OCI-LY7 (cell line): ENCODE results near the gene ZNF467. TPM values are rescaled to one million over a fixed set of nuclear protein-coding genes. Genes with fewer than 3 reads are reported as not detected.

Experiments used
- BruUV-seq: library from RNA; stranded (reverse); fragments of 400-500 nt; replicated peaks from 2 replicates; lab custom pipeline; 2021; lab: Mats Ljungman, UMichigan
- CTCF ChIA-PET: fragments of 300-600 bp; sonication (Branson Sonifier 250); formaldehyde crosslinking; loops from one replicate; lab custom pipeline; 2022; ENCODE audit warnings: antibody characterized with exemption; ENCODE audit not compliant: unreplicated experiment; lab: Charles Lee
- POLR2A ChIA-PET: fragments of 300-600 bp; sonication (Branson Sonifier 250); formaldehyde crosslinking; loops from one replicate; lab custom pipeline; 2022; ENCODE audit warnings: antibody characterized with exemption; lab: Charles Lee
- DNase-seq: peaks from one replicate; pipeline ENCODE4 v3.0.0-alpha.2; 2015; ENCODE audit warnings: low spot score
- H2AFZ ChIP-seq: fragments of 200-600 bp; sonication (generic), shearing (Covaris generic); 2 replicates; pipeline ENCODE4 v1.6.1; 2014; ENCODE audit warnings: mild to moderate bottlenecking, antibody characterized with exemption, low read length, moderate library complexity
- H3K27ac ChIP-seq: fragments of 200-600 bp; sonication (generic); 2 replicates; pipeline ENCODE4 v1.5.1; 2014; ENCODE audit warnings: mixed run types, low read depth, mild to moderate bottlenecking, moderate library complexity, low read length, inconsistent platforms; ENCODE audit not compliant: poor library complexity, severe bottlenecking
- H3K36me3 ChIP-seq: fragments of 200-600 bp; sonication (generic); 2 replicates; pipeline ENCODE4 v1.6.1; 2014; ENCODE audit warnings: mild to moderate bottlenecking, antibody characterized with exemption, low read length, moderate library complexity, mixed read lengths; ENCODE audit not compliant: insufficient read depth
- H3K4me1 ChIP-seq: fragments of 200-600 bp; sonication (generic); 2 replicates; pipeline ENCODE4 v1.5.1; 2014; ENCODE audit warnings: mild to moderate bottlenecking, low read length; ENCODE audit not compliant: insufficient read depth, poor library complexity, severe bottlenecking
- H3K4me2 ChIP-seq: fragments of 200-600 bp; sonication (generic); 2 replicates; pipeline ENCODE4 v1.6.1; 2014; ENCODE audit warnings: mild to moderate bottlenecking, low read length
- H3K4me3 ChIP-seq: fragments of 200-600 bp; sonication (generic); 2 replicates; pipeline ENCODE4 v1.5.1; 2014; ENCODE audit warnings: mild to moderate bottlenecking, low read depth, low read length; ENCODE audit not compliant: poor library complexity, severe bottlenecking
- H3K79me2 ChIP-seq: fragments of 200-600 bp; sonication (generic); 2 replicates; pipeline ENCODE4 v1.6.1; 2016; ENCODE audit warnings: low read depth, mild to moderate bottlenecking, low read length, moderate library complexity, mixed read lengths; ENCODE audit not compliant: insufficient read depth
- H3K9me2 ChIP-seq: fragments of 200-600 bp; sonication (generic); 2 replicates; pipeline ENCODE4 v1.6.1; 2016; ENCODE audit warnings: mild to moderate bottlenecking, low read length, mixed read lengths; ENCODE audit not compliant: insufficient read depth
- H3K9me3 ChIP-seq: fragments of 200-600 bp; sonication (generic); 2 replicates; pipeline ENCODE4 v1.6.1; 2014; ENCODE audit warnings: mild to moderate bottlenecking, mixed run types, low read length, mixed read lengths
- H4K20me1 ChIP-seq: fragments of 200-600 bp; sonication (generic); 2 replicates; pipeline ENCODE4 v1.6.1; 2014; ENCODE audit warnings: mild to moderate bottlenecking, antibody characterized with exemption, low read length, moderate library complexity, mixed read lengths; ENCODE audit not compliant: insufficient read depth
- EZH2phosphoT487 ChIP-seq: fragments of 200-600 bp; sonication (generic); IDR thresholded peaks from 2 replicates; pipeline ENCODE4 v1.6.1; 2018; ENCODE audit warnings: low read depth, borderline replicate concordance, mild to moderate bottlenecking, mixed run types, antibody characterized with exemption, low read length, moderate library complexity, mixed read lengths
- intact Hi-C: fragments of 100-400 bp; cut with micrococcal nuclease; formaldehyde crosslinking; loops from one replicate; pipeline ENCODE4 v1.10.0; 2022; ENCODE audit not compliant: unreplicated experiment
- total RNA-seq, 2 experiments: library from RNA; depleted of rRNA in 1 of 2; stranded (reverse); fragments of >200 nt in 1 of 2; shearing (Covaris generic) in 1 of 2; gene quantifications; 2 replicates each; pipeline ENCODE4 v1.2.3, GENCODE V29; 2014 to 2022
- TF ChIP-seq, protein P1 (sequence below): fragments of 200-600 bp; sonication (generic); conservative IDR thresholded peaks from 2 replicates; pipeline ENCODE4 v1.5.1; 2014; ENCODE audit warnings: mild to moderate bottlenecking, antibody characterized with exemption, low read length, moderate library complexity, mixed read lengths

ZNF467 gene
- total RNA-seq, 2 experiments from 2014 or later = 0.22 to 0.40 TPM

DNA sequence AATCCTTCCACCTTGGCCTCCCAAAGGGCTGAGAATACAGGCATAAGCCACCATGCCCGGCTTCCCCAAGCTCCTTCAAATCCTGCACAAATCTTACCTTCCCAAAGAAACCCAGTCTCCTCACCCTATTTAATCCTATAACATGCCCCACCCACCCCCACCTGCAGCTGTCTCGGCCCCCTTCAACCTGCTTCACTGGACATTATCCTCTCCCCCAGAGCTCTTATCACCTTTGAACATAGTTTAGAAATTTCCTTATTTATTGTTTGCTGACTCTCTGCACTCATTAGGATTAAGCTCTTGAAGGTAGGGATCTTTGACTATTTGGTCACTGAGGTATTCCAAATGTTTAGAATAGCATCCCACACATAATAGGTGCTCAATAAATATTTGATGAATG, 3.5 kb downstream of the ZNF467 start:
- no peak for TF ChIP-seq EZH2phosphoT487
- TF ChIP-seq, protein P1, sequence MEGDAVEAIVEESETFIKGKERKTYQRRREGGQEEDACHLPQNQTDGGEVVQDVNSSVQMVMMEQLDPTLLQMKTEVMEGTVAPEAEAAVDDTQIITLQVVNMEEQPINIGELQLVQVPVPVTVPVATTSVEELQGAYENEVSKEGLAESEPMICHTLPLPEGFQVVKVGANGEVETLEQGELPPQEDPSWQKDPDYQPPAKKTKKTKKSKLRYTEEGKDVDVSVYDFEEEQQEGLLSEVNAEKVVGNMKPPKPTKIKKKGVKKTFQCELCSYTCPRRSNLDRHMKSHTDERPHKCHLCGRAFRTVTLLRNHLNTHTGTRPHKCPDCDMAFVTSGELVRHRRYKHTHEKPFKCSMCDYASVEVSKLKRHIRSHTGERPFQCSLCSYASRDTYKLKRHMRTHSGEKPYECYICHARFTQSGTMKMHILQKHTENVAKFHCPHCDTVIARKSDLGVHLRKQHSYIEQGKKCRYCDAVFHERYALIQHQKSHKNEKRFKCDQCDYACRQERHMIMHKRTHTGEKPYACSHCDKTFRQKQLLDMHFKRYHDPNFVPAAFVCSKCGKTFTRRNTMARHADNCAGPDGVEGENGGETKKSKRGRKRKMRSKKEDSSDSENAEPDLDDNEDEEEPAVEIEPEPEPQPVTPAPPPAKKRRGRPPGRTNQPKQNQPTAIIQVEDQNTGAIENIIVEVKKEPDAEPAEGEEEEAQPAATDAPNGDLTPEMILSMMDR = no peak
- no peaks in the 10 kb centered on the region for H3K9me2 ChIP-seq
- H3K4me3 ChIP-seq = no peak overlapping the region
- no peaks in the 10 kb centered on the region for H4K20me1 ChIP-seq
- BruUV-seq = no TSS peak
- ChIA-PET POLR2A (interaction anchor here (0.6 kb wide), 1 partner anchor 103 kb away, joined by 3 read pairs; no protein-coding TSS in a partner anchor), CTCF (no interaction called here)
- no peak overlapping the region for H3K4me2 ChIP-seq
- H2AFZ ChIP-seq = no peak overlapping the region
- H3K27ac ChIP-seq = no peak overlapping the region
- H3K36me3 ChIP-seq = no peaks in the 10 kb centered on the region
- no peaks in the 10 kb centered on the region for H3K9me3 ChIP-seq
- intact Hi-C loops = loop anchor here (5.0 kb wide), 1 partner anchor 53 kb away; no protein-coding TSS in a partner anchor
- H3K79me2 ChIP-seq = no peaks in the 10 kb centered on the region
- peaks cover 14% of the 10 kb centered on the region for H3K4me1 ChIP-seq
- DNase-seq = no peak

DNA sequence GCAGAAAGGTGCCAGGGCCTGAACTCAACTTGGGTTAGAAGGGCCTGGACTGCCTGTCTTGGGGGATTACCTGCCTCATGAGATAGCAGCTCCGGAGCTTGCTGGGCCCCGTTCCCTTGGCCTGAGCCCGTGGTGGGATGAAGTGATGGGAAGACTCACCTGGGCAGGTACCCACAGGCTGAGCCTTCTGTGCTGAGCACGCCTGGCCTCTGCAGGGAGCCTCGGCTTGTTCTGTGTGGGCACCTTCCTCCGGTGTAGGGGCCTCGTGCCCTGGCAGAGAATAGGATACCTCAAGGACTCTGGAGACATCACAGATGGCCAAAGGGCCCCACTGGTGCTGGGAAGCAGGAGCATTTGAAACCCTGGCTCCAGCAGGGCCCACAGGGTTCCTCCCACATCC, 4.5 kb downstream of the ZNF467 start:
- Histone ChIP-seq H2AFZ (no peak overlapping the region), H4K20me1 (no peaks in the 10 kb centered on the region), H3K36me3 (no peaks in the 10 kb centered on the region), H3K4me2 (no peak overlapping the region), H3K9me3 (no peaks in the 10 kb centered on the region), H3K79me2 (no peaks in the 10 kb centered on the region), H3K4me1 (peaks cover 14% of the 10 kb centered on the region), H3K4me3 (no peak overlapping the region), H3K9me2 (no peaks in the 10 kb centered on the region), H3K27ac (no peak overlapping the region)
- ChIA-PET POLR2A (no interaction called here), CTCF (no interaction called here)
- intact Hi-C loops = no loop called here
- no peak for TF ChIP-seq EZH2phosphoT487
- TF ChIP-seq, protein P1 = no peak
- no TSS peak for BruUV-seq
- DNase-seq = no peak

DNA sequence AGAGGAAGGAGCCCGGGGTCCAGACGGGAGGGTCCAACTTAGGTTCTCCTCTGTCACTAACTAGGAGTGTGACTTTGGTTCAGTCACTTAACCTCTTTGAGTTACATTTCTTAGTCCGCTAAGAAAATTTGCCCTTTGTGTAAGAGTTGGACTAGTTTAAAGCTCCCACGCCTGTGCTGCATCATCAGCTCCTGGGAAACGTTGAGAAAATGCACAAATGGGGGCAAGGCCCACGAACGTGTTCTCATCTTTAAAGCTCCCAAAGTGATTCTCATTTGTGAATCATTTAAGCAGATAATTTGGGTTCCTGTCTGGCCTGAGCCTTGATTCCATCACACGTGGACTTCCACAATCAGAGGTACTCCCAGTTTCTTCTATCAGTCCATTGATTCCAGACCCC, 6.3 kb downstream of the ZNF467 start:
- no peak overlapping the region for H2AFZ ChIP-seq
- CTCF ChIA-PET = no interaction called here
- BruUV-seq = no TSS peak
- no peaks in the 10 kb centered on the region for H3K36me3 ChIP-seq
- no peak overlapping the region for H3K4me3 ChIP-seq
- DNase-seq = no peak
- H3K27ac ChIP-seq = no peak overlapping the region
- POLR2A ChIA-PET = interaction anchor here (1.3 kb wide), 1 partner anchor 117 kb away, joined by 3 read pairs; no protein-coding TSS in a partner anchor
- H3K4me1 ChIP-seq = peaks cover 7% of the 10 kb centered on the region
- no peak overlapping the region for H3K4me2 ChIP-seq
- H4K20me1 ChIP-seq = no peaks in the 10 kb centered on the region
- intact Hi-C loops = no loop called here
- TF ChIP-seq, protein P1 = no peak
- H3K79me2 ChIP-seq = no peaks in the 10 kb centered on the region
- H3K9me3 ChIP-seq = no peaks in the 10 kb centered on the region
- H3K9me2 ChIP-seq = no peaks in the 10 kb centered on the region
